Measurements from ENCODE around the gene FERMT2.

- TF ChIP-seq CTCF (conservative IDR thresholded peaks at IDR 0.05; ENCODE audit: low read depth in 2 of 2) (no peak), EZH2 (IDR thresholded peaks at IDR 0.05; ENCODE audit: low read depth, unreplicated experiment) (no peak), POLR2AphosphoS5 (IDR thresholded peaks at IDR 0.05; ENCODE audit: low read depth) (no peak), CREB1 (CRISPR knock-in tag; IDR thresholded peaks at IDR 0.05; ENCODE audit: low read depth) (no peak), STAT1 (IDR thresholded peaks at IDR 0.05; ENCODE audit: unreplicated experiment) (no peak), ETS1 (IDR thresholded peaks at IDR 0.05) (no peak), EZH2phosphoT487 (IDR thresholded peaks at IDR 0.05; ENCODE audit: unreplicated experiment) (no peak), REST (IDR thresholded peaks at IDR 0.05; ENCODE audit: unreplicated experiment) (no peak), ZNF331 (CRISPR knock-in tag; IDR thresholded peaks at IDR 0.05; ENCODE audit: low read depth) (no peak), ZNF462 (CRISPR knock-in tag; IDR thresholded peaks at IDR 0.05) (no peak), JUNB (IDR thresholded peaks at IDR 0.05; ENCODE audit: unreplicated experiment) (no peak), ZNF114 (CRISPR knock-in tag; IDR thresholded peaks at IDR 0.05) (no peak)
Measured at GRCh38 chr14:52827426-52827825, 123.4 kb downstream of the FERMT2 start.

Data from GM23338 (cell line).